ENCODE measurements around the gene SMG7.

SMG7 gene

GRCh38 chr1:183562701-183563100 is 90.4 kb downstream of the SMG7 start:
- DNase-seq (ENCODE audit: low read depth in 2 of 2) = no peak

- no peak for DNase-seq (ENCODE audit: low read depth in 2 of 2)
These were observed 93.0 kb downstream of the SMG7 start for GRCh38 chr1:183565261-183565660.

- no peak for DNase-seq (ENCODE audit: low read depth in 2 of 2)
These were observed 93.7 kb downstream of the SMG7 start for GRCh38 chr1:183566026-183566425.

- DNase-seq (ENCODE audit: low read depth in 2 of 2) = no peak
These were observed 95.3 kb downstream of the SMG7 start for GRCh38 chr1:183567584-183567983.

- no peak for DNase-seq (ENCODE audit: low read depth in 2 of 2)
These were observed 96.1 kb downstream of the SMG7 start for GRCh38 chr1:183568176-183569021.

DNA sequence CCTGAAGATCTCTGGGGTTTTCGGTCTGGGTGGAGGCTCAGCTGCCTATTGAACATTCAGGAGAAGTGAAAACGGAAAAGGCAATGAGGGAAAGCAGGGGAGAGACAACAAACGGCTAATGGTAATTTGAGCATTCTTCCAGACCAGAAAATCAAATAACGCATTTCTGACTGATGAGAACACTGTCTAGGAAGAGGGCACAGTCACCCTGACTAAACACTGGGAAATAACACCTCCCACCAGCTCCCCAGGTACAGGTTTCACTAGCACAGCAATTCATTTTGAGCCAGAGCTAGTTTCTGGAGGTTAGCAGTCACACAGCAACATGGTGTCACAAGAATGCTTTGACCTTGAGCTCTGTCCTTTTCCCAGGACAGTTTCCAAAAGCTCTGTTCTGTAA is 96.8 kb downstream of the SMG7 start:
- DNase-seq (ENCODE audit: low read depth in 2 of 2) = no peak

GRCh38 chr1:183569801-183570200 is 97.5 kb downstream of the SMG7 start:
- DNase-seq (ENCODE audit: low read depth in 2 of 2) = no peak

DNA sequence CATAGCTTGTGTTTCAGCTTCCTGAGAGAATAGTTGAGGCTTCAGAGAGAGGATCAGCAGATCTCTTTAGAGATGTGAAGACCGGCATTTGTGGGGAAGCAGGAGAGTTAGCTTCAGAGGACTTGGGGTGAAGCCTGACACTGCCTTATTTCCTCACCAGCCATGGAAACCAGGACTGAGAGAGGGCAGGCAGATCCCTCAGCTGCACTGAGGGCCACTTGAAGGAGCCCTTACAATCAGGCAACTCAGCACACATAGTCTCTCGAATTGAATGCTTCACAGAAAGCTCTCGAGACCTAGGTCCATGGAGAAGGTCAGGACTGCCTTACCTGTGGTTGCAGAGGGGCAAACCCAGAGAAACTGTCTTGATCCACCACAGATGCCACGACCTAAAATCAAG is 98.2 kb downstream of the SMG7 start:
- no peak for DNase-seq (ENCODE audit: low read depth in 2 of 2)

DNA sequence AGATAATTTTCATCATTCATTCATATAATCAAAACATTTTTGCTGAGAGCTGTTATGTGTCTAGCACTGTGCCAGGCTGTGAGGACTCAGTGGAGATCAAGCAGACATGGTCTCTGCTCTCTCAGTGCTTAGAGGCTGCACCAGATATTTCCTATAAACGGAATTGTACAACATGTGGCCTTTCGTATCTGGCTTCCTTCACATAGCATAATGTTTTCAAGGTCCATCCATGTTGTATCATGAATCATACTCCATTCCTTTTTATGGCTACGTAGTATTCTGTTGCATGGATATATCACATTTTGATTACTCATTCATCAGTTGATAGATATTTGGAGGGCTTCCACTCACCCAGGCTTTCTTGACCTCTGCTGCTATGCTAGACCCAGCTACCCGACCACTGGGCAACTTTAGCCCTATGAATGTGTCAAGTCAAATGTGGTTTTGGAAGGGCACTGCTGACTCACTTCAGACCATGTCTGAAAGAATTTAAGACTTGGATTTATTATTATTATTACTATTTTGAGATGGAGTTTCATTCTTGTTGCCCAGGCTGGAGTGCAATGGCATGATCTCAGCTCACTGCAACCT is 99.5 kb downstream of the SMG7 start:
- no peak for DNase-seq (ENCODE audit: low read depth in 2 of 2)

GRCh38 chr1:183572721-183573120 is 100.4 kb downstream of the SMG7 start:
- DNase-seq (ENCODE audit: low read depth in 2 of 2) = no peak

DNA sequence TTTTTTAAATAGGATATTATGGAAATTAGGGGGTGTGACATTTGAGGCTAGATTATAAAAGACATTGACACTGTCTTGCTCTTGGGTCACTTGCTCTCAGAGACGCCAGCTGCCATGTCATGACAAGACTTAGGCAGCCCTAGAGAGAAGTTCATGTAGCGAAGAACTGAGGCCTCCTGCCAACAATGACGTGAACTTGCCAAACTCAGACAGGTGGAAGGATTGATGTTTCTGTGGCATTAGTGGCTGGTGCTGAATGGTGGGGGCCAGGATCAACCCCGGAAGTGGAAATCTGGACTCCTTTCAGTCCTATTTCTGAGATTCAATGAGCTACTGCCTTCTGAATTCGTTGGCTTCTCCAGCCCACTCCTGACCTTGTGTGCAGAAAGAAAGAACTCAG is 103.3 kb downstream of the SMG7 start:
- no peak for DNase-seq (ENCODE audit: low read depth in 2 of 2)

GRCh38 chr1:183576537-183576936 is 104.2 kb downstream of the SMG7 start:
- DNase-seq (ENCODE audit: low read depth in 2 of 2) = no peak

- DNase-seq (ENCODE audit: low read depth in 2 of 2) = no peak
These were observed 105.7 kb downstream of the SMG7 start for GRCh38 chr1:183577897-183578465.

- DNase-seq (ENCODE audit: low read depth in 2 of 2) = no peak
These were observed 106.6 kb downstream of the SMG7 start for GRCh38 chr1:183578856-183579255.

DNA sequence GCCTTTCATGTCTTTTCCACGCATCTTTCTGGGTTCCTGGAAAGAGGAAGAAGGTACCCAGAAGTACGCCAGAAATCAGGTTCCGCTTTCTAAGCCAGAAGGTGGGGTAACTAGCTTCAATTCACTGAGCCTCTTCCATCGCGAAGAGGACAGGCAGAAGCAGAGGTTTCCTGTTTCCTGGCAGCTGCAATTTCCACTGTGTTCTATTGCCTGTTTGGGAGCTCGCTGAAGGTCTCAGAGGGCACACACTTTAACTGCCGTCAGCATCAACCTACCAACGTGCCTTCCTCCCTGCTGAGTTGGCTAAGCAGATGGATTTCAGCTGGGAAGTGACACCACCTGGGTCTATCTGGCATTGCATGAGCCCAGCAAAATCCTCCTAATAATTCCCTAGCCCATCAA is 108.0 kb downstream of the SMG7 start:
- no peak for DNase-seq (ENCODE audit: low read depth in 2 of 2)

DNA sequence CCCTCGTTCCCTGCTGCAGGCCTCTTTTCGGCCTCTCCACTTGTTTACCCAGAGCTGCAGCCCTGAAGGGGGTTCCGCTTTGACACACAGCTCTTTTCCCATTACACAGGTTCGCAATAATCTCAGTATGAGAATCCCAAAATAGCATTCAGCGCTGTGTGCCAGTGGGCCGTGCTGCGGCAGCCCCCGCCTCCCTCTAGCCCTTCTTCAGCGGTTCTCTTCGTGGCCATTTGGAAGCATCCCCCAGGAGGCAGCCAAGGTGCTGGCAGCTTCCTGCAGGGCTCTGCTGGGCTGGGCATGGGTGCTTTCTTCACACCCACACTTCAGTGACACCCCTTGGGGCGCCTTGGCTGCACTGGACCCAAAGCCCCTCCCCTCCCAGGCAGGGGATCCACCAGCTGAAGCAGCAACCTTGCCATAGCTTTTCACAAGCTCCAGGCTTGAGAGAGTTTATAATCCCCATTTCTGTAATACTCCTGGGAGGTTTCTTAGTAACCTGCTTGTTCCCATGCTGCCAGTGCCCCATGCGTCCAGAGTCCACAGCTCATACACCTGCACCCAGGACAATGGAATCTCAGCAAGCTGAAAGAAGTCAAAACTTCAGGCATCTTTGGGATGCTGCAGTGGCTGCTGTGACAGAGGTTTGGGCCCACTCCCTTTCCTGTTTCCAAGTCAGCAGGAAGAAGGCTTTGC is 109.9 kb downstream of the SMG7 start:
- no peak for DNase-seq (ENCODE audit: low read depth in 2 of 2)

- no peak for DNase-seq (ENCODE audit: low read depth in 2 of 2)
These were observed 111.2 kb downstream of the SMG7 start for GRCh38 chr1:183583466-183583865.

GRCh38 chr1:183584147-183584546 is 111.8 kb downstream of the SMG7 start:
- DNase-seq (ENCODE audit: low read depth in 2 of 2) = no peak

DNA sequence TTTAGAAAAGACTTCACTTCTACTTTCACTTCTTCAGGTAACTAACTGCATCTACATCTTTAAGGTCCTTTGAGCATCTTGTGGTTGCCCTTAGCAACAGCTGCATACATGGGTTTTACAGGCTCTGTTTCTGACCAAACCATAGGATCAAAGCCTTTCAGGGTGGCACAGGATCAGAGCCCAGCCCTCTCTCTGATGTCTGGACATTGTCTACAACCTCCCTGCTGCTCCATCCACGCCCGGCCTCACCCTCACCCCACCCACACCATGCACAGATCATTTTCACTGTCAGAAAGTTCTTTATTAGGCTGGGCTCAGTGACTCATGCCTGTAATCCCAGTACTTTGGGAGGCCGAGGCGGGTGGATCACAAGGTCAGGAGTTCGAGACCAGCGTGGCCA is 112.7 kb downstream of the SMG7 start:
- DNase-seq (ENCODE audit: low read depth in 2 of 2) = no peak

DNA sequence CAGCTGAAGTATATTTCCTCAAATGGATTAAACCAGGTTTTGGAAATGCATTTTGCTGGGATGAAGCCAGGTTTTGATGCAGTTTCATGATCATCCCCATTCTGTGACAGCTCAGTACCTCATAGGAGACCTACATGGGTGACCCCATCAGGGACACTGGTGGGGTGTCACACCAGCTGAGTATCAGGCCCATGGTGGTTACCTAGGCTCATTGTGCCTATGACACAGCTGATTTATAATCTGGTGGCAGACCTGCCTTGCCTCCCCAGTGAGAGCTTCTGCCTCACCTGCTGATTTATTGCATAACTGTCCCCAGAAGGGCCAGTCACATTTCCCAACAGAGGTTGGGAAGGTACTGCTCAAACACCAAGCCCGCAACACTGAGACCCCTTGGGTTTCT is 114.2 kb downstream of the SMG7 start:
- DNase-seq (ENCODE audit: low read depth in 2 of 2) = no peak

DNA sequence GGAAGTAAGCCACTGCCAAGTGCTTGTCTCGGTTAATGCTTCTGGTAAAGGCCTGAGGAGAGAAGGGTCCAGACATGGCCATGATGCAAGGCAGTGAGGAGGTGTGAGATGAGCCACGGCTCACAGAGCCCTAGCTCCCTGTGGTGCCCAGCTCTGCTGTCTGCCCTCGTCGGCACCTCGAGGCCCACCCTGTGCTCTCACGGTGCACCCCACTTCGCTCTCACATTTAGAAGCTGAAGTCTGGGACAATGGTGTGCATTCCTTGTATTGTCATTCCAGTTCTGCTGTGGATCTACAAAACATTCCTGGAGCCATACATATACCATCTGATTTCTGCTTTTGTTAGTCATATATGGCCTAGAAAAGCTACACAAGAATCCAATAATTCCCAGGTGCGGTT is 114.6 kb downstream of the SMG7 start:
- DNase-seq (ENCODE audit: low read depth in 2 of 2) = no peak

- no peak for DNase-seq (ENCODE audit: low read depth in 2 of 2)
These were observed 116.5 kb downstream of the SMG7 start for GRCh38 chr1:183588827-183589226.

DNA sequence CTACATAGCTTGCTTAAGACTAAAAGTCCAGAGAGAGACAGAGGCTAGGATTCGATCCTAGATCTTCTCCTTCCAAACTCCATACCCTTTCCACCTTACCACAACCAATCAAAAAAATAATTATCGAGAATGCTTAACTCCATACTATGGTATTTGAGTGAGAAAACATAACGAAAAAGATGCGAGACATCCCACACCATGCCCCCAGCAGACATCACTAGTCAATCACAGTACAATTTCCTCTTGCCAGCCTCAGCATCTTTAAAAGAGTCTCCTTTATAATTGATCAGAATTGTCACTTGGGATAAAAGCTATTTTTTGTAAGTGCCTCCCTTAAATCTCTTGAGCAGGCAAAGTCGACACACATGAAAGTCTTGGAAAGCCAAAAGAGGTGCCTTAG is 117.1 kb downstream of the SMG7 start:
- no peak for DNase-seq (ENCODE audit: low read depth in 2 of 2)
